Esophagus squamous epithelium (tissue), 4 donors: ENCODE results near the gene JUN.

Experiments used
- CTCF ChIP-seq, 6 experiments: fragments of 450-650 bp in 4 of 6; fragments of 200-600 bp in 2 of 6; sonication (generic) in 2 of 6; IDR thresholded peaks; one replicate each; pipeline ENCODE4 v1.5.1; 2016 to 2019; ENCODE audit warnings: antibody characterized with exemption in 6 of 6, mild to moderate bottlenecking in 4 of 6, moderate library complexity in 4 of 6
- POLR2A ChIP-seq, 4 donors: fragments of 450-650 bp; IDR thresholded peaks; one replicate each; pipeline ENCODE4 v1.6.1; 2017; ENCODE audit warnings: antibody characterized with exemption in 4 of 4, mild to moderate bottlenecking in 4 of 4, moderate library complexity in 3 of 4

- TF ChIP-seq CTCF (IDR thresholded peaks at IDR 0.05) (no peak), POLR2A (IDR thresholded peaks at IDR 0.05) (no peak)
Measured at GRCh38 chr1:58774027-58774426, 9.8 kb downstream of the JUN start.
